NOMO-1 treated with dmso at 0.1 percent for 144 hours (cell line): ENCODE data around the gene CST9L.

Source experiments
- DNase-seq: peaks from one replicate; lab custom pipeline; 2025; ENCODE audit not compliant: unreplicated experiment; lab: John Stamatoyannopoulos, UW

The CST9L gene

GRCh38 chr20:23547613-23548012 lies 20.7 kb downstream of the CST9L start:
- DNase-seq: no peak

GRCh38 chr20:23546435-23547144 lies 21.7 kb downstream of the CST9L start:
- no peak for DNase-seq

GRCh38 chr20:23544133-23544532 lies 24.2 kb downstream of the CST9L start:
- DNase-seq: no peak

DNA sequence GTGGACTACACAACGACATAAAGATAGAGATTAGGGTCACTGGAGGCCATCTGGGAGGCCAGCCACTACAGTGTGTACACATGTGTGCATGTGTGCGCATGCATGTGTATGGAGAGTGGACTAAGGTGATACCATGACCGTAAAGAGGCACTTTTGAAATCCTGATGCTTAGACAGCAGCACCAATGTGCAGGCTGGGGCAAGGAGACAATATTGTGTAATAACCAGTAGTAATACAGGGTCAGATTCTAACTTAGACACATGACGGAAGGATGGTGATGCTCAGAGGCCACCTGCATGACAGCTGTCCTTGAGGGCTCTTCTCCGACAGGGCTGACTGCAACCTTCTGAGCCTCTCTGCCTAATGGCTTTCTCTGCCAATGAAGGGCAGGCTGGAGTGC lies 25.5 kb downstream of the CST9L start:
- DNase-seq: no peak

GRCh38 chr20:23541776-23542175 lies 26.5 kb downstream of the CST9L start:
- DNase-seq: no peak

DNA sequence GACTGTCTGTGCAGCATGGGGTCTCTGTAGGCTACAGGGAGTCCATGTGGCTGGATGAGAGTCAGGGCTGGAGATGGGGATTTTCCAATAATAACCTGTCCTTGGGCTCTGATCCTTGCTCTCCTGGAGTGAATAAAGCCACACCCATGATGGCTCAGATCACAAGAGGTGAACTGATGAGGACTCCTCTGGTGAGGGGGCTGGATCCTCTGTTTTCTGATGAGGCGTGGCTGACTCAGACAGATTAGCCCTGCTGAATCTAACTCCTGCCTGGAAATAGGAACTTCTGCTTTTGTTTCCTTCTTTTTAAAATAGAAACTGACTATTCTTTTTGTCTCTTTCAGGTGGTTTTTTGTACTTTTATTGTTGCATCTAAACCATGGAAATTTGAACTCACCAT lies 27.0 kb downstream of the CST9L start:
- DNase-seq: peak; percentile 28

DNA sequence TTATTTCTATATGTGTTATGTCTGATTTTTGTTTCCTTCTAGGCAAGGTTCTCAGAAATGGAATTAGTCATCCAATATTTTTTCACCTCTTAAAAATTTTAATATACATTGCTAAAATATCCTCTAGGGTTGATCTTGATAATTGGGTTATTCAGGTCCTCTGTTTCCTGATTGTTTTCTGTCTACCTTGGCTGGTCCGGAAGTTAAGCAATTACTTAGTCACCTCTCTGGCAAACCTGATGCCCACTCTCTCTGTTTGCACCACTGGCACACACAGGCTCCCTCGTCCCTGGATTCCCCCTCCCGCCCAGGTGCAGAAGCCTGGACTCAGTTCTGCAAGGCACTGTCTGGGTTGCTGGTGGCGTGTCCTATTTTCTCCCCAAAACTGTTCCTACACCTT lies 27.7 kb downstream of the CST9L start:
- DNase-seq: no peak

GRCh38 chr20:23537030-23537429 lies 31.3 kb downstream of the CST9L start:
- DNase-seq: no peak

DNA sequence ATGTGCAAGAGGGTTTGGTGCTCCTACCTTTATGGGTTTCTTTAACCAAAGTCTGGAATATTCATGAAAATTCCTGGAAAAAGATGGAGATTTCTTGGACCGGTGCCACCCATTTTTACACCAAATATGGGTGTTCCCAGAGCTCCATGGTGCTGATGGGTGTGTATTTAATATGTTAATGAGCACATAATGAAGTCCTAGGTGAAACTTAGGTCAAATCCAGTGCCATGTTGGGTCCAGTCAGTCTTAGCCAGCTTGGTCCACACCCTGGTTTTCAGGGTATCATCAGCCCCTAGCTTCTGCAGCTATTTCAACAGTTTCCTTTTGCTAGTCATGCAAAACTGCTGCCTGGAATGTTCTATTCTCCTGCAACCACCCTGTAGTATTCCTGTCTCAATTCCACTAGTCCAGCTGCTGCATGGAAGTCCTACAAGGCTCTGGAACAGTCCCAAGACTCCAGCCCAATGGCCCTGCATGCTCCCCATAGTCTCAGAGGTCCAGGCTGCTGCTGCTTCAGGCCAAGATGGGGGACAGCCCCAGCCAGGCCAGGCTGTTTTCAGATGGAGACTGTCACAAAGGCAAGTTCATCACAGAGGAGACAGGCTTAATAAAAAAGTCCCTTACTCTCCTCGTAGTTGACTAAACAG lies 31.8 kb downstream of the CST9L start:
- DNase-seq: no peak

GRCh38 chr20:23534801-23535593 lies 33.3 kb downstream of the CST9L start:
- no peak for DNase-seq

- DNase-seq: no peak
These were observed 35.1 kb downstream of the CST9L start for GRCh38 chr20:23533161-23533560.

- no peak for DNase-seq
These were observed 35.8 kb downstream of the CST9L start for GRCh38 chr20:23532533-23532932.

DNA sequence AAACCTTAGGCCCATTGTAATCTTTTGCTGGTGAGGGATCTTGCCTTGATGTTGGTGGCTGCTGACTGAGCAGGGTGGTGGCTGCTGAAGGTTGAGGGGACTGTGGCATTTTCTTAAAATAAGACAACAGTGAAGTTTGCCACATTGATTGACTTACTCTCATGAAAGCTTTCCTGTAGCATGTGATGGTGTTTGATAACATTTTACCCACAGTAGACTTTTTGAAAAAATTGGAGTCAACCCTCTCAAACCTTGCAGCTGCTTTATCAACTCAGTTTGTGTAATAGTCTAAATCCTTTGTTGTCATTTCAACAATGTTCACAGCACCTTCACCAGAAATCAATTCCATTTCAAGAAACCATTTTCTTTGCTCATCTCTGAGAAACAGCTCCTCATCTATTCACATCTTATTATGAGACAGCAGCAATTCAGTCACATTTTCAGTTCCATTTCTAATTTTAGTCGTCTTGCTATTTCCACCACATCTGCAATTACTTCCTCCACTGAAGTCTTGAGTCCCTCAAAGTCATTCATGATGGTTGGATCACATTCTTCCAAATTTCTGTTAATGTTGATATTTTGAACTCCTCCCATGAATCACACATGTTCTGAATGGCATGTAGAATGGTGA lies 37.2 kb downstream of the CST9L start:
- no peak for DNase-seq

- DNase-seq: no peak
These were observed 39.3 kb downstream of the CST9L start for GRCh38 chr20:23528867-23529431.

- DNase-seq: no peak
These were observed 41.4 kb downstream of the CST9L start for GRCh38 chr20:23526850-23527249.

- no peak for DNase-seq
These were observed 44.1 kb downstream of the CST9L start for GRCh38 chr20:23524146-23524545.

DNA sequence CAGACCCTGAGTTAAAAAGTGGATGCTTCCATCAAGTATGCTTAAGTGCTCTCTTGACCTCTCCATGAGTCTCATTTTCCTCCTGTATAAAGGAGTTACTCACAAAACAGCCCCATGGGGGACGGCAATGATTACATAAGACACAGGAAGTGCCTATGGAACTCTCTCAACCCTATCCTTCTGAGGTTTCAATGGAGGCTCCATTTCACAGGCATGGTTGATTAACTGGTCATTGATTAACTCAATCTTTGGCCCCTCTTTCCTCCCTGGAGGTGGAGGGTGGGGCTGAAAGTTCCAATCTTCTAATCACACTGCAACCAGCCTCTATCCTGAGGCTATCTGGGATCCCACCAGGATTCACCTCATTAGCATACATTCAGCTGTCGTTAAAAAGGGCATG lies 48.1 kb downstream of the CST9L start:
- no peak for DNase-seq

DNA sequence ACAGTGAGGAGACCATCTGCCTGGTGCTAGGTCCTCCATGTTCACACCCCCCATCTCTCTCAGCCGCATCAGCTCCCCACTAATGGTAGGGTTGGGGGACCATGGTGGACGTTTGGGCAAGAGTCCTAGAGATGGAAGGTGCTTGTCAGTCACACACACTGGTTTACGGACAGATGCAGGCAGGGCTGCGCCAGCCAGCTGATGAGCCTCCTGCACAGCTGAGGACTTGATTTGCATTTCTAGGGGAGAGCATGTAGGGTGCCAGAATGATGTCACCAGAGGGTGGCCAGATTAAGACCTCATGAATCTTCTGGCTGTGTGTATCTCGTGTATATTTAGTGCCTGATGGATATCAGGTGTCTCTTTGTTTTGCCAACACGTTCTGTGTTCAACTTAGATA lies 48.7 kb downstream of the CST9L start:
- DNase-seq: no peak

DNA sequence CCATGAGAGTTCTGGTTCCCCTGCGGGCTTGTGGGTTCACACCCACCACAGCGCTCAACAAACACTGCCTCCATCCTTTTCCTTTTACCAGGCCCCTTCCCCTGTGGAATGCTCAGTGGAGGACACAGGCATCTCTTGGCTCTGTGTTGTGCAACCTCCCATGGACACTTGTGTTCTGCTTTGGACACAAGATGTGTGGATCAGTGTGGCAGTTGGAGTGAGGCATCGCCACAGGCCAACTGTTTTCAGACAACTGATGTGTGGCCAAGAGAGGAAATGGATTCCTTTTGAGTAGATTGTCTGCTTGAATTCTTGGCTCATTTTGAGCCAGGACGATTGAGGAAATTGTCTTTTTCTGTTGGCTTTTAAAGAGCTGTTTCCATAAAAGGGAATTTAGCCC lies 50.6 kb downstream of the CST9L start:
- DNase-seq: no peak

GRCh38 chr20:23515250-23515939 lies 52.9 kb downstream of the CST9L start:
- no peak for DNase-seq

- no peak for DNase-seq
These were observed 53.4 kb downstream of the CST9L start for GRCh38 chr20:23514848-23515247.
